PC-9 (cell line): Measurements from ENCODE around the gene GORASP2.

Experiments
- EZH2 ChIP-seq: fragments of 200-600 bp; sonication (generic); IDR thresholded peaks from 2 replicates; pipeline ENCODE4 v1.8.0; 2017; ENCODE audit warnings: antibody characterized with exemption, low read depth
- TF ChIP-seq, protein P1 (sequence below): fragments of 200-600 bp; sonication (generic); conservative IDR thresholded peaks from 2 replicates; pipeline ENCODE4 v1.6.1; 2017; ENCODE audit warnings: mixed run types, antibody characterized with exemption, mild to moderate bottlenecking, moderate library complexity

GRCh38 chr2:170923799-170924198, 5.3 kb upstream of the GORASP2 start:
- TF ChIP-seq EZH2 = no peak
- TF ChIP-seq, protein P1, sequence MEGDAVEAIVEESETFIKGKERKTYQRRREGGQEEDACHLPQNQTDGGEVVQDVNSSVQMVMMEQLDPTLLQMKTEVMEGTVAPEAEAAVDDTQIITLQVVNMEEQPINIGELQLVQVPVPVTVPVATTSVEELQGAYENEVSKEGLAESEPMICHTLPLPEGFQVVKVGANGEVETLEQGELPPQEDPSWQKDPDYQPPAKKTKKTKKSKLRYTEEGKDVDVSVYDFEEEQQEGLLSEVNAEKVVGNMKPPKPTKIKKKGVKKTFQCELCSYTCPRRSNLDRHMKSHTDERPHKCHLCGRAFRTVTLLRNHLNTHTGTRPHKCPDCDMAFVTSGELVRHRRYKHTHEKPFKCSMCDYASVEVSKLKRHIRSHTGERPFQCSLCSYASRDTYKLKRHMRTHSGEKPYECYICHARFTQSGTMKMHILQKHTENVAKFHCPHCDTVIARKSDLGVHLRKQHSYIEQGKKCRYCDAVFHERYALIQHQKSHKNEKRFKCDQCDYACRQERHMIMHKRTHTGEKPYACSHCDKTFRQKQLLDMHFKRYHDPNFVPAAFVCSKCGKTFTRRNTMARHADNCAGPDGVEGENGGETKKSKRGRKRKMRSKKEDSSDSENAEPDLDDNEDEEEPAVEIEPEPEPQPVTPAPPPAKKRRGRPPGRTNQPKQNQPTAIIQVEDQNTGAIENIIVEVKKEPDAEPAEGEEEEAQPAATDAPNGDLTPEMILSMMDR = no peak
